Measurements from ENCODE around the gene SEPTIN1. TPM values are rescaled to one million over a fixed set of nuclear protein-coding genes. Genes with fewer than 3 reads are reported as not detected.

Gene SEPTIN1
- total and polyA plus RNA-seq, 2 of the 13 experiments (the other 11 are each of a cell fraction or from before 2014, with no cell fraction given) = 0.18 to 0.67 TPM

DNA sequence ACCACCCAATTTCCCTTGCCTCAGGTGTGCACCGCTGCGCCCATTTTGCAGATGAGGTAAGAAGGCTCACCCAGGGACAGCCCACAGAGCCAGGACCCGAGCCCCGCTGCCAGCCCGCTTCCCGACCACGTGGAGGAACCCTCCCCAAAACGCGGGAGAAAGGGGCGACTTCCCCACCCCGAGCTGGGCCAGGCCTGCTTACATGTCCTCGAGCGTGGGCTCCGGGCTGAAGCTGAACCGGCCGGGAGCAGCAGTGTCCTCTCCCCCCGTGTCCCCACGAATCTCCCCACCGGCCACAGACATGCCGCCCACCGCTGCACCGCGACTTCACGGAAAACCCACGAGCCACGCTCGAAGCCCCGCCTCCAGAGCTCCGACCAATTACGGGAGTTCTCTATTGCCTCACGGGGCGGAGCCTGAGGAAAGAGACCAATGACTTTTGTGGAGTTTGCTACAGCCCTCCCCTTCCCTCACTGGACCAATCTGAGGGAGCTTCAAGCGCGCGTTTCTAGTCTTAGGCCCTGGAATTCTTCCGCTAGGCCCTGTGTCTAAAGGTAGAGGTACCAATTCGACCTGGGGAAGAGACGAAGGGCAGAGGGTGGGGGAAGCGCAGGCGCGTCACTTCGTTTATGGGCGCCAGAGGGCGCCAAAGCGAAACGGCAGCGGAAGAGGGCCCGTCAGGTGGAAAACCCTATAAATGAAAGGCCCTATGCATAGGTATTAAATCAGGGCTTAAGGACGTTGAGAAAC lies 47.5 kb upstream of the SEPTIN1 start, which contains the start of gene DCTPP1 (continued):
- 0 out of 2 replicates have a peak, but pooled peaks have one; percentile 77 for TF ChIP-seq ZNF446 (CRISPR knock-in tag; IDR thresholded peaks at IDR 0.05)
- no peak for TF ChIP-seq ZNF382 (CRISPR knock-in tag; IDR thresholded peaks at IDR 0.05; ENCODE audit: borderline replicate concordance)
- TF ChIP-seq WIZ (CRISPR knock-in tag; IDR thresholded peaks at IDR 0.05) = no peak
- TF ChIP-seq SATB2 (CRISPR knock-in tag; IDR thresholded peaks at IDR 0.05) = no peak; the same call in 1 of the 2 replicates
- TF ChIP-seq, protein P1, sequence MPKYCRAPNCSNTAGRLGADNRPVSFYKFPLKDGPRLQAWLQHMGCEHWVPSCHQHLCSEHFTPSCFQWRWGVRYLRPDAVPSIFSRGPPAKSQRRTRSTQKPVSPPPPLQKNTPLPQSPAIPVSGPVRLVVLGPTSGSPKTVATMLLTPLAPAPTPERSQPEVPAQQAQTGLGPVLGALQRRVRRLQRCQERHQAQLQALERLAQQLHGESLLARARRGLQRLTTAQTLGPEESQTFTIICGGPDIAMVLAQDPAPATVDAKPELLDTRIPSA (CRISPR knock-in tag; IDR thresholded peaks at IDR 0.05; ENCODE audit: borderline replicate concordance) = peak; percentile 65
- TF ChIP-seq ETV5 (CRISPR knock-in tag; IDR thresholded peaks at IDR 0.05; ENCODE audit: borderline replicate concordance) = peak; percentile 76
- TF ChIP-seq ZNF317 (CRISPR knock-in tag; IDR thresholded peaks at IDR 0.05) = peak; percentile 79; the same call in 1 of the 2 replicates
- peak; percentile 43; the same call in 1 of the 2 replicates for TF ChIP-seq KMT2B (CRISPR knock-in tag; IDR thresholded peaks at IDR 0.05)
- peak; percentile 91 for TF ChIP-seq SMAD3 (CRISPR knock-in tag; IDR thresholded peaks at IDR 0.05)
- TF ChIP-seq, protein P2, sequence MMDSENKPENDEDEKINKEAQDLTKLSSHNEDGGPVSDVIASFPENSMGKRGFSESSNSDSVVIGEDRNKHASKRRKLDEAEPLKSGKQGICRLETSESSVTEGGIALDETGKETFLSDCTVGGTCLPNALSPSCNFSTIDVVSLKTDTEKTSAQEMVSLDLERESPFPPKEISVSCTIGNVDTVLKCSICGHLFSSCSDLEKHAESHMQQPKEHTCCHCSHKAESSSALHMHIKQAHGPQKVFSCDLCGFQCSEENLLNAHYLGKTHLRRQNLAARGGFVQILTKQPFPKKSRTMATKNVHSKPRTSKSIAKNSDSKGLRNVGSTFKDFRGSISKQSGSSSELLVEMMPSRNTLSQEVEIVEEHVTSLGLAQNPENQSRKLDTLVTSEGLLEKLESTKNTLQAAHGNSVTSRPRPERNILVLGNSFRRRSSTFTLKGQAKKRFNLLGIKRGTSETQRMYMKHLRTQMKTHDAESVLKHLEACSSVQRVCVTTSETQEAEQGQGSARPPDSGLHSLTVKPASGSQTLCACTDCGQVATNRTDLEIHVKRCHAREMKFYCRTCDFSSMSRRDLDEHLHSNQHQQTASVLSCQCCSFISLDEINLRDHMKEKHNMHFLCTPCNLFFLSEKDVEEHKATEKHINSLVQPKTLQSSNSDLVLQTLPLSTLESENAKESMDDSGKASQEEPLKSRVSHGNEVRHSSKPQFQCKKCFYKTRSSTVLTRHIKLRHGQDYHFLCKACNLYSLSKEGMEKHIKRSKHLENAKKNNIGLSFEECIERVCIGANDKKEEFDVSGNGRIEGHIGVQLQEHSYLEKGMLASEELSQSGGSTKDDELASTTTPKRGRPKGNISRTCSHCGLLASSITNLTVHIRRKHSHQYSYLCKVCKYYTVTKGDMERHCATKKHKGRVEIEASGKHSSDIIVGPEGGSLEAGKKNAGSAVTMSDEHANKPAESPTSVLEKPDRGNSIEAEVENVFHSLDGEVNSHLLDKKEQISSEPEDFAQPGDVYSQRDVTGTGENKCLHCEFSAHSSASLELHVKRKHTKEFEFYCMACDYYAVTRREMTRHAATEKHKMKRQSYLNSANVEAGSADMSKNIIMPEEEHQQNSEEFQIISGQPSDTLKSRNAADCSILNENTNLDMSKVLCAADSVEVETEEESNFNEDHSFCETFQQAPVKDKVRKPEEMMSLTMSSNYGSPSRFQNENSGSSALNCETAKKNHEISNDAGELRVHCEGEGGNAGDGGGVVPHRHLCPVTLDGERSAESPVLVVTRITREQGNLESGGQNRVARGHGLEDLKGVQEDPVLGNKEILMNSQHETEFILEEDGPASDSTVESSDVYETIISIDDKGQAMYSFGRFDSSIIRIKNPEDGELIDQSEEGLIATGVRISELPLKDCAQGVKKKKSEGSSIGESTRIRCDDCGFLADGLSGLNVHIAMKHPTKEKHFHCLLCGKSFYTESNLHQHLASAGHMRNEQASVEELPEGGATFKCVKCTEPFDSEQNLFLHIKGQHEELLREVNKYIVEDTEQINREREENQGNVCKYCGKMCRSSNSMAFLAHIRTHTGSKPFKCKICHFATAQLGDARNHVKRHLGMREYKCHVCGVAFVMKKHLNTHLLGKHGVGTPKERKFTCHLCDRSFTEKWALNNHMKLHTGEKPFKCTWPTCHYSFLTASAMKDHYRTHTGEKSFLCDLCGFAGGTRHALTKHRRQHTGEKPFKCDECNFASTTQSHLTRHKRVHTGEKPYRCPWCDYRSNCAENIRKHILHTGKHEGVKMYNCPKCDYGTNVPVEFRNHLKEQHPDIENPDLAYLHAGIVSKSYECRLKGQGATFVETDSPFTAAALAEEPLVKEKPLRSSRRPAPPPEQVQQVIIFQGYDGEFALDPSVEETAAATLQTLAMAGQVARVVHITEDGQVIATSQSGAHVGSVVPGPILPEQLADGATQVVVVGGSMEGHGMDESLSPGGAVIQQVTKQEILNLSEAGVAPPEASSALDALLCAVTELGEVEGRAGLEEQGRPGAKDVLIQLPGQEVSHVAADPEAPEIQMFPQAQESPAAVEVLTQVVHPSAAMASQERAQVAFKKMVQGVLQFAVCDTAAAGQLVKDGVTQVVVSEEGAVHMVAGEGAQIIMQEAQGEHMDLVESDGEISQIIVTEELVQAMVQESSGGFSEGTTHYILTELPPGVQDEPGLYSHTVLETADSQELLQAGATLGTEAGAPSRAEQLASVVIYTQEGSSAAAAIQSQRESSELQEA (CRISPR knock-in tag; IDR thresholded peaks at IDR 0.05; ENCODE audit: not compliant biosample characterization) = no peak
- no peak for TF ChIP-seq SMARCE1 (IDR thresholded peaks at IDR 0.05; ENCODE audit: borderline replicate concordance)
- peak; percentile 87 for TF ChIP-seq ZNF280B (CRISPR knock-in tag; IDR thresholded peaks at IDR 0.05; ENCODE audit: borderline replicate concordance)
- no peak for TF ChIP-seq RNF219 (CRISPR knock-in tag; IDR thresholded peaks at IDR 0.05)
- no peak; the same call in 1 of the 2 replicates for TF ChIP-seq PPARG (CRISPR knock-in tag; conservative IDR thresholded peaks at IDR 0.05)
- TF ChIP-seq ZBTB8A (CRISPR knock-in tag; IDR thresholded peaks at IDR 0.05; ENCODE audit: borderline replicate concordance, low read depth) = peak; percentile 70; the same call in 1 of the 2 replicates
